Neural progenitor cell (in vitro differentiated cells): ENCODE data around the gene BOD1L2. TPM values are rescaled to one million over a fixed set of nuclear protein-coding genes. Genes with fewer than 3 reads are reported as not detected.

ENCODE experiments used
- DNase-seq: peaks from one replicate; pipeline ENCODE4 v3.0.0-alpha.2; 2016; ENCODE audit warnings: low spot score
- H2AFZ ChIP-seq: fragments of 200-600 bp; sonication (generic); replicated peaks from 2 replicates; pipeline ENCODE4 v1.6.1; 2016; ENCODE audit warnings: antibody characterized with exemption
- H3F3A ChIP-seq: fragments of 200-600 bp; sonication (generic); 2 replicates; pipeline ENCODE4 v1.6.1; 2016; ENCODE audit warnings: antibody characterized with exemption, low read depth
- H3K27ac ChIP-seq: fragments of 200-600 bp; sonication (generic); 2 replicates; pipeline ENCODE4 v1.5.1; 2016; ENCODE audit warnings: mild to moderate bottlenecking
- H3K27me3 ChIP-seq: fragments of 200-600 bp; sonication (generic); 2 replicates; pipeline ENCODE4 v1.6.1; 2016; ENCODE audit warnings: mild to moderate bottlenecking, moderate library complexity
- H3K36me3 ChIP-seq: fragments of 200-600 bp; sonication (generic); 2 replicates; pipeline ENCODE4 v1.5.1; 2016
- H3K4me1 ChIP-seq: fragments of 200-600 bp; sonication (generic); 2 replicates; pipeline ENCODE4 v1.6.1; 2016; ENCODE audit warnings: mixed run types
- H3K4me2 ChIP-seq: fragments of 200-600 bp; sonication (generic); 2 replicates; pipeline ENCODE4 v1.6.1; 2016
- H3K4me3 ChIP-seq: fragments of 200-600 bp; sonication (generic); 2 replicates; pipeline ENCODE4 v1.5.1; 2016
- H3K79me2 ChIP-seq: fragments of 200-600 bp; sonication (generic); 2 replicates; pipeline ENCODE4 v1.6.1; 2016; ENCODE audit warnings: low read depth
- H3K9ac ChIP-seq: fragments of 200-600 bp; sonication (generic); 2 replicates; pipeline ENCODE4 v1.6.1; 2016
- H3K9me3 ChIP-seq: fragments of 200-600 bp; sonication (generic); 2 replicates; pipeline ENCODE4 v1.5.1; 2016; ENCODE audit warnings: low read depth
- H4K20me1 ChIP-seq: fragments of 200-600 bp; sonication (generic); 2 replicates; pipeline ENCODE4 v1.6.1; 2016; ENCODE audit warnings: low read depth
- H3K27ac Mint-ChIP-seq: 3 replicates; pipeline ENCODE4 v1.8.0; 2021; ENCODE audit warnings: mixed read lengths
- H3K27me3 Mint-ChIP-seq: 2 replicates; pipeline ENCODE4 v1.8.0; 2022; ENCODE audit warnings: low read depth, mild to moderate bottlenecking, inconsistent platforms, moderate library complexity, mixed read lengths; ENCODE audit not compliant: insufficient read depth
- H3K36me3 Mint-ChIP-seq: 3 replicates; pipeline ENCODE4 v1.8.0; 2021; ENCODE audit warnings: mixed read lengths
- H3K4me1 Mint-ChIP-seq: 3 replicates; pipeline ENCODE4 v1.8.0; 2021; ENCODE audit warnings: mixed read lengths
- H3K4me3 Mint-ChIP-seq: 3 replicates; pipeline ENCODE4 v1.8.0; 2021; ENCODE audit warnings: mild to moderate bottlenecking, moderate library complexity, mixed read lengths
- H3K9me3 Mint-ChIP-seq: 3 replicates; pipeline ENCODE4 v1.8.0; 2020; ENCODE audit warnings: mixed read lengths
- EZH2 ChIP-seq: fragments of 200-600 bp; sonication (generic); IDR thresholded peaks from 2 replicates; pipeline ENCODE4 v1.6.1; 2017; ENCODE audit warnings: antibody characterized with exemption, mild to moderate bottlenecking, moderate library complexity
- EZH2phosphoT487 ChIP-seq: fragments of 200-600 bp; sonication (generic); IDR thresholded peaks from 2 replicates; pipeline ENCODE4 v1.6.1; 2017; ENCODE audit warnings: antibody characterized with exemption
- total RNA-seq: library from RNA; depleted of rRNA; stranded (reverse); fragments of >200 nt; gene quantifications from 2 replicates; pipeline ENCODE4 v1.2.3, GENCODE V29; 2015; ENCODE audit warnings: low replicate concordance
- TF ChIP-seq, protein P1 (sequence below): fragments of 200-600 bp; sonication (generic); IDR thresholded peaks from 2 replicates; pipeline ENCODE4 v1.5.1; 2017; ENCODE audit warnings: antibody characterized with exemption, mild to moderate bottlenecking

Gene BOD1L2
- total RNA-seq, 1 donor from 2014 or later: not detected

DNA sequence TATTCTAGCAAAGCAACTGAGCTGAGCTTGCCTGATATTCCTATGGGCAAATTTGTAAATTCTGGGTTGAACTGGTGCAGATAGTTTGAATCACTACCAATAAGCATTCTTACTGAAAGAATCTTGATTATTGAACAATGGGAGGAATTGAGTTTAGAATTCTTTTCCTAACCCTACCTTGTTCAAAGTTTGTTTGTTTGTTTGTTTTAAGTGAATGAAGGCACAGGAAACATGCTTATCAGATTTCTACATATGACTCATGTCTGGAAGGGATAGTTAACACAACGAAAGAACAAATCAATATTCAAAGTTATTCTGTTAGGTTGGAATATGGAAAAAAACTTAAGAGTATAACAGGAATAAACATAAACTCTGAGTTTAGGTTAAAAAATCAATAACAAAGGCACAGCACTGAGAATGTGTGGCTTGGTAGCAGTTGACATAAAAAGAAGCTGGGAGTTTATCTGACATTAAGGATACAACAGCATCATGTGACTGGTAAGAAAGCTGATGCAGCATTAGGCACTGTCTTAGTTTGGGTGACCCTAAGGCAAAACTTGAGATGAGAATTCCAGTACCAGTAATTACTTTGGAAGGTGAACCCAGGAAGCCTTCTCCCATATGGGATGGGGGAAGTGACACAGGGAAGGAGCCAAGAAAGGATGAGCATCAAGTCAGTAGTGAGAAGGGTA lies 20.9 kb downstream of the BOD1L2 start:
- Mint-ChIP-seq H3K27ac (no peak overlapping the region), H3K4me1 (no peaks in the 10 kb centered on the region), H3K27me3 (peaks cover 3% of the 10 kb centered on the region), H3K36me3 (no peaks in the 10 kb centered on the region), H3K4me3 (no peak overlapping the region), H3K9me3 (no peaks in the 10 kb centered on the region)
- Histone ChIP-seq H4K20me1 (no peaks in the 10 kb centered on the region), H3K9me3 (no peaks in the 10 kb centered on the region), H3K9ac (no peak overlapping the region), H3K27me3 (no peaks in the 10 kb centered on the region), H2AFZ (no peak overlapping the region), H3K79me2 (no peaks in the 10 kb centered on the region), H3K4me1 (no peaks in the 10 kb centered on the region), H3K4me3 (no peak overlapping the region), H3K4me2 (no peak overlapping the region), H3K27ac (no peak overlapping the region), H3F3A (no peaks in the 10 kb centered on the region), H3K36me3 (no peaks in the 10 kb centered on the region)
- no peak for DNase-seq
- TF ChIP-seq, protein P1, sequence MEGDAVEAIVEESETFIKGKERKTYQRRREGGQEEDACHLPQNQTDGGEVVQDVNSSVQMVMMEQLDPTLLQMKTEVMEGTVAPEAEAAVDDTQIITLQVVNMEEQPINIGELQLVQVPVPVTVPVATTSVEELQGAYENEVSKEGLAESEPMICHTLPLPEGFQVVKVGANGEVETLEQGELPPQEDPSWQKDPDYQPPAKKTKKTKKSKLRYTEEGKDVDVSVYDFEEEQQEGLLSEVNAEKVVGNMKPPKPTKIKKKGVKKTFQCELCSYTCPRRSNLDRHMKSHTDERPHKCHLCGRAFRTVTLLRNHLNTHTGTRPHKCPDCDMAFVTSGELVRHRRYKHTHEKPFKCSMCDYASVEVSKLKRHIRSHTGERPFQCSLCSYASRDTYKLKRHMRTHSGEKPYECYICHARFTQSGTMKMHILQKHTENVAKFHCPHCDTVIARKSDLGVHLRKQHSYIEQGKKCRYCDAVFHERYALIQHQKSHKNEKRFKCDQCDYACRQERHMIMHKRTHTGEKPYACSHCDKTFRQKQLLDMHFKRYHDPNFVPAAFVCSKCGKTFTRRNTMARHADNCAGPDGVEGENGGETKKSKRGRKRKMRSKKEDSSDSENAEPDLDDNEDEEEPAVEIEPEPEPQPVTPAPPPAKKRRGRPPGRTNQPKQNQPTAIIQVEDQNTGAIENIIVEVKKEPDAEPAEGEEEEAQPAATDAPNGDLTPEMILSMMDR: no peak

DNA sequence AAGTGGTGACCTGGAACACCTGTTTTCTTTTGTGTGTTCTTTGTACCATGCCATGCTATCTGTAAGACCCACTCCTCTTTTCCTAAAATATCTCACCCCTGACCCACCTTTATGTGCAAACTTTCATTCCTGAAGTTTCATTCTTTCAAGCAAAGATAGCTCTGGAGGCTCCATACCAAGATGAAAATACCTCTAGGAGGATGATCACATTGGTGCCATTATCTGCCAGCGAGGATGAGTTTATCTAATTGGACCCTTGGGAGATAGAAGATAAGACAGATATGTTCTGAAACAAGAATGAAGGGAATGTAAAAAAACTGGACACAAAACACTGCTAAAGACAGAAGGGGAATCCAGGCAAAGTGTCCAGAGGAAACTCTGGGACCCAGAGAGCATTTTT lies 24.1 kb downstream of the BOD1L2 start:
- no peak overlapping the region for H3K27ac ChIP-seq
- H3K4me2 ChIP-seq: no peak overlapping the region
- TF ChIP-seq, protein P1: no peak
- TF ChIP-seq EZH2 (no peak), EZH2phosphoT487 (no peak)
- no peak overlapping the region for H3K9ac ChIP-seq
- H3K36me3 ChIP-seq: no peaks in the 10 kb centered on the region
- H3K4me1 ChIP-seq: no peaks in the 10 kb centered on the region
- no peaks in the 10 kb centered on the region for H3K79me2 ChIP-seq
- no peaks in the 10 kb centered on the region for H3K27me3 ChIP-seq
- no peaks in the 10 kb centered on the region for H4K20me1 ChIP-seq
- H2AFZ ChIP-seq: no peak overlapping the region
- no peak overlapping the region for H3K4me3 Mint-ChIP-seq
- H3K36me3 Mint-ChIP-seq: no peaks in the 10 kb centered on the region
- H3F3A ChIP-seq: no peaks in the 10 kb centered on the region
- peaks cover 2% of the 10 kb centered on the region for H3K27me3 Mint-ChIP-seq
- no peaks in the 10 kb centered on the region for H3K4me1 Mint-ChIP-seq
- H3K27ac Mint-ChIP-seq: no peak overlapping the region
- no peaks in the 10 kb centered on the region for H3K9me3 ChIP-seq
- no peak for DNase-seq
- H3K4me3 ChIP-seq: no peak overlapping the region
- no peaks in the 10 kb centered on the region for H3K9me3 Mint-ChIP-seq

DNA sequence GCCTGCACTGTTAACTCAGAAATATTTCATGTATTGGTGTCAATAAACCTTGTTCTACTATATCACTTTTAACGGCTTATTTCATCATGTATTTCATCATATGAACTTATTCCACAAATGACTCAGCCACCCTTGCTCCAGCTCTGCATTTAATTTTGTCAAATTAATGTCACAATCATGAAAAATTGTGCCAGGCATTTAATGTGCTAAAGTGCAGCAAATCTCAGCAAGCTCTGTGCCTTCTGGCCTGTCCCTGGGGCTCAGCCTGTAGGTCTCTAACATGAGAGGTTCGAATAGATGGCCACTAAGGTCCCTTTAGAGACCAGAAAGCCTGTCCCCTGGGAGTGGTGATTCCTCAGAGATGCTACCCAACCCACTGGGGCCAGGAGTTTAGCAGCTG lies 28.6 kb downstream of the BOD1L2 start:
- H3K36me3 Mint-ChIP-seq: no peaks in the 10 kb centered on the region
- DNase-seq: no peak
- H3K4me1 Mint-ChIP-seq: no peaks in the 10 kb centered on the region
- H3K4me3 ChIP-seq: no peak overlapping the region
- H2AFZ ChIP-seq: no peak overlapping the region
- H3K4me2 ChIP-seq: no peak overlapping the region
- no peaks in the 10 kb centered on the region for H4K20me1 ChIP-seq
- H3K4me1 ChIP-seq: no peaks in the 10 kb centered on the region
- H3K79me2 ChIP-seq: no peaks in the 10 kb centered on the region
- H3K9ac ChIP-seq: no peak overlapping the region
- no peaks in the 10 kb centered on the region for H3K9me3 ChIP-seq
- TF ChIP-seq, protein P1: no peak
- TF ChIP-seq EZH2: no peak
- no peaks in the 10 kb centered on the region for H3K27me3 Mint-ChIP-seq
- H3F3A ChIP-seq: no peaks in the 10 kb centered on the region
- H3K27ac Mint-ChIP-seq: no peak overlapping the region
- no peak overlapping the region for H3K4me3 Mint-ChIP-seq
- H3K27ac ChIP-seq: no peak overlapping the region
- H3K9me3 Mint-ChIP-seq: no peaks in the 10 kb centered on the region
- H3K27me3 ChIP-seq: no peaks in the 10 kb centered on the region
- no peaks in the 10 kb centered on the region for H3K36me3 ChIP-seq
